Measurements from ENCODE around the gene SEPTIN11.
A peak's percentile ranks its signal among the peaks of the same experiment; 100 is the strongest.

The SEPTIN11 gene

GRCh38 chr4:76979236-76979635, 29.7 kb downstream of the SEPTIN11 start:
- DNase-seq (ENCODE audit: low read depth, low spot score): no peak

GRCh38 chr4:76980261-76980660, 30.7 kb downstream of the SEPTIN11 start:
- no peak for DNase-seq (ENCODE audit: low read depth, low spot score)

GRCh38 chr4:76981644-76982043, 32.1 kb downstream of the SEPTIN11 start:
- DNase-seq (ENCODE audit: low read depth, low spot score): no peak

- no peak for DNase-seq (ENCODE audit: low read depth, low spot score)
These were observed 33.4 kb downstream of the SEPTIN11 start for GRCh38 chr4:76982638-76983584.

GRCh38 chr4:76984127-76984526, 34.6 kb downstream of the SEPTIN11 start:
- no peak for DNase-seq (ENCODE audit: low read depth, low spot score)

- peak; percentile 89 for DNase-seq (ENCODE audit: low read depth, low spot score)
These were observed 35.2 kb downstream of the SEPTIN11 start for GRCh38 chr4:76984788-76985211.

GRCh38 chr4:76987153-76987591, 37.6 kb downstream of the SEPTIN11 start:
- DNase-seq (ENCODE audit: low read depth, low spot score): no peak

- DNase-seq (ENCODE audit: low read depth, low spot score): no peak
These were observed 38.1 kb downstream of the SEPTIN11 start for GRCh38 chr4:76987685-76988084.

- no peak for DNase-seq (ENCODE audit: low read depth, low spot score)
These were observed 40.0 kb downstream of the SEPTIN11 start for GRCh38 chr4:76989391-76990061.

GRCh38 chr4:76990288-76991080, 40.9 kb downstream of the SEPTIN11 start:
- DNase-seq (ENCODE audit: low read depth, low spot score): no peak

- DNase-seq (ENCODE audit: low read depth, low spot score): no peak
These were observed 41.7 kb downstream of the SEPTIN11 start for GRCh38 chr4:76991161-76991660.

- DNase-seq (ENCODE audit: low read depth, low spot score): no peak
These were observed 44.5 kb downstream of the SEPTIN11 start for GRCh38 chr4:76993787-76994641.

- DNase-seq (ENCODE audit: low read depth, low spot score): no peak
These were observed 46.2 kb downstream of the SEPTIN11 start for GRCh38 chr4:76995776-76996175.

- no peak for DNase-seq (ENCODE audit: low read depth, low spot score)
These were observed 46.9 kb downstream of the SEPTIN11 start for GRCh38 chr4:76996445-76996844.

GRCh38 chr4:76997077-76997476, 47.5 kb downstream of the SEPTIN11 start:
- no peak for DNase-seq (ENCODE audit: low read depth, low spot score)

GRCh38 chr4:76997532-76997931, 48.0 kb downstream of the SEPTIN11 start:
- no peak for DNase-seq (ENCODE audit: low read depth, low spot score)

GRCh38 chr4:76998251-76998901, 48.8 kb downstream of the SEPTIN11 start:
- DNase-seq (ENCODE audit: low read depth, low spot score): no peak
